Esophagus (tissue), 2 donors: ENCODE results near the gene E2F6. TPM values are rescaled to one million over a fixed set of nuclear protein-coding genes. Genes with fewer than 3 reads are reported as not detected.

Source experiments
- H3K27ac ChIP-seq, 2 donors: one replicate each; pipeline ENCODE4 v1.5.1; 2013; ENCODE audit warnings: low read depth in 2 of 2, mild to moderate bottlenecking in 2 of 2, inconsistent platforms in 1 of 2, low read length in 1 of 2, moderate library complexity in 1 of 2
- H3K27me3 ChIP-seq, 2 donors: one replicate each; pipeline ENCODE4 v1.6.1; 2013; ENCODE audit warnings: low read length in 2 of 2, control low read depth in 1 of 2, mild to moderate bottlenecking in 1 of 2; ENCODE audit not compliant: insufficient read depth in 2 of 2, control insufficient read depth in 1 of 2
- H3K36me3 ChIP-seq, 2 donors: one replicate each; pipeline ENCODE4 v1.6.1; 2013; ENCODE audit warnings: low read length in 1 of 2; ENCODE audit not compliant: control insufficient read depth in 2 of 2, insufficient read depth in 2 of 2
- H3K4me1 ChIP-seq, 2 donors: one replicate each; pipeline ENCODE4 v1.6.1; 2013; ENCODE audit warnings: low read length in 1 of 2; ENCODE audit not compliant: control insufficient read depth in 2 of 2, insufficient read depth in 2 of 2
- H3K4me3 ChIP-seq, 2 donors: one replicate each; pipeline ENCODE4 v1.5.1; 2013; ENCODE audit warnings: low read length in 2 of 2, mild to moderate bottlenecking in 2 of 2, low read depth in 1 of 2, moderate library complexity in 1 of 2
- H3K9me3 ChIP-seq, 2 donors: one replicate each; pipeline ENCODE4 v1.6.1; 2013; ENCODE audit warnings: mild to moderate bottlenecking in 2 of 2, low read depth in 1 of 2, low read length in 1 of 2, moderate library complexity in 1 of 2; ENCODE audit not compliant: control insufficient read depth in 2 of 2, insufficient read depth in 1 of 2
- WGBS, 2 donors: extraction: QIAGEN DNeasy Blood & Tissue Kit; methylation state at CpG; one replicate each; pipeline ENCODE4 v1.1.7; 2013; 5-methylcytosine and 5-hydroxymethylcytosine counted together
- polyA plus RNA-seq, 2 donors: library from polyadenylated mRNA; stranded (reverse); fragments of 200-250 nt; gene quantifications; one replicate each; pipeline ENCODE4 v1.2.3, GENCODE V29; 2013
- donor health status: healthy with polysubstance abuse.
- donor health status: Bipolar disorder and iron deficiency.

E2F6 gene
- polyA plus RNA-seq, 2 donors: 4.2 to 4.9 TPM

DNA sequence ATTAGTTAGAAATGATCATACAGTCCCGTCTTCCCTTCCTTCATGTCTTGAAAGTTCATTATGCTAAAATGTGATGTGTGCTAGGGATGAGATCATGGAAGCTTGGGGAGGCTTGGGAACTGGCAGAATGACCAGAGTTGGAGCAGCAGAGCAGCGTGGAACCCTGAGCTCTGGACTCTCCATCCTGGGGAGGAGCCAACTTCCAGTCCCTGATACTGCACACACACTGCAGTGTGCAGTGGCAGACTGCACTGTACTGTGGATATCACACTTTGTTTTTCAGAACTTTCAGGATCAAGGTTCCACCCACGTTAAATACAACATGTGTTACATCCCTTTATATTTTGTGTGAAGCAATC, 40.6 kb upstream of the E2F6 start:
- 52 to 66% methylated on average over 3 of the region's 3 CpGs for WGBS, 2 donors
- no peaks in the 10 kb centered on the region for H3K36me3 ChIP-seq
- H3K4me1 ChIP-seq: no peaks in the 10 kb centered on the region
- no peak overlapping the region for H3K27ac ChIP-seq
- H3K4me3 ChIP-seq: no peak overlapping the region
- H3K27me3 ChIP-seq: no peaks in the 10 kb centered on the region
- H3K9me3 ChIP-seq: peaks cover 0 to 6% of the 10 kb centered on the region in 2 donors

- H3K4me1 ChIP-seq: no peaks in the 10 kb centered on the region
- H3K4me3 ChIP-seq: no peak overlapping the region
- no peaks in the 10 kb centered on the region for H3K27me3 ChIP-seq
- no peak overlapping the region for H3K27ac ChIP-seq
- peaks cover 0 to 6% of the 10 kb centered on the region in 2 donors for H3K9me3 ChIP-seq
- 60 to 78% methylated on average over 11 of the region's 11 CpGs for WGBS, 2 donors
- H3K36me3 ChIP-seq: no peaks in the 10 kb centered on the region
These were observed 40.0 kb upstream of the E2F6 start for GRCh38 chr2:11505652-11506610.

- Histone ChIP-seq H3K9me3 (peaks cover 0 to 6% of the 10 kb centered on the region in 2 donors), H3K4me3 (no peak overlapping the region), H3K4me1 (no peaks in the 10 kb centered on the region), H3K36me3 (no peaks in the 10 kb centered on the region), H3K27me3 (no peaks in the 10 kb centered on the region), H3K27ac (no peak overlapping the region)
- 65 to 69% methylated on average over 8 of the region's 8 CpGs for WGBS, 2 donors
These were observed 37.5 kb upstream of the E2F6 start for GRCh38 chr2:11503354-11503927.

GRCh38 chr2:11502740-11503292, 36.9 kb upstream of the E2F6 start:
- Histone ChIP-seq H3K36me3 (no peaks in the 10 kb centered on the region), H3K4me1 (no peaks in the 10 kb centered on the region), H3K4me3 (no peak overlapping the region), H3K27me3 (no peaks in the 10 kb centered on the region), H3K27ac (no peak overlapping the region), H3K9me3 (peaks cover 0 to 6% of the 10 kb centered on the region in 2 donors)
- WGBS, 2 donors: 81 to 82% methylated on average over 4 of the region's 4 CpGs

DNA sequence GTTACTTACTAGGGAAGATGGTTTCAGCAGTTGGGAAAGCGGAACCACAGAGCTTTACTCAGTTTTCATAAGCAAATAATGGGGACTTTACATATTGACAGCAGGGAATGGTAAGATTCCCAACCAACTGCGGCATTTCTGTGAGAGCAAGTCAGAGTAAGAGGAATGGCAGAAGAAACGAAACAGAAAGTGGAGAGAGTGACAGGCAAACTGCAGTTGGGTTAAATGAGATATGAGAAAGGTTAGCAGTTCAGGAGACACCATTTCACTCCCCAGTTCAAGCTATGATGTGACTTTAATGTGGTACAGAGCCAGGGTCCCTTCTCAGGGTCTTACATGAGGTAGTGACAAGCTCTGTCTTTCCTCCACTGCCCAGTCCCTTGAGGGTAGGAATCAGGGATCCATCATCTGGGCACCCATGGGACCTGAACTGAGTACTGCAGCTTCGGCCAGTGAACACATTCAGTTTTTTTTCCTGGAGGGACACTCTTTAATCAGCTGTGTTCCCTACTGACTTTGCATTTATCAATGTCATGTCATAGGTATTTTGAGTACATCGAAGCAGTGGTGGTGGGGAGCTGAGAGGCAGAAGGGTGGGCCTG, 34.8 kb upstream of the E2F6 start:
- no peak overlapping the region for H3K4me3 ChIP-seq
- WGBS, 2 donors: 77 to 84% methylated on average over 5 of the region's 5 CpGs
- H3K9me3 ChIP-seq: peaks cover 0 to 6% of the 10 kb centered on the region in 2 donors
- no peaks in the 10 kb centered on the region for H3K27me3 ChIP-seq
- H3K27ac ChIP-seq: no peak overlapping the region
- no peaks in the 10 kb centered on the region for H3K4me1 ChIP-seq
- no peaks in the 10 kb centered on the region for H3K36me3 ChIP-seq

- 57 to 59% methylated on average over 4 of the region's 4 CpGs for WGBS, 2 donors
- Histone ChIP-seq H3K27me3 (no peaks in the 10 kb centered on the region), H3K27ac (no peak overlapping the region), H3K4me1 (no peaks in the 10 kb centered on the region), H3K9me3 (peaks cover 0 to 6% of the 10 kb centered on the region in 2 donors), H3K4me3 (no peak overlapping the region), H3K36me3 (no peaks in the 10 kb centered on the region)
These were observed 33.3 kb upstream of the E2F6 start for GRCh38 chr2:11499081-11499743.

DNA sequence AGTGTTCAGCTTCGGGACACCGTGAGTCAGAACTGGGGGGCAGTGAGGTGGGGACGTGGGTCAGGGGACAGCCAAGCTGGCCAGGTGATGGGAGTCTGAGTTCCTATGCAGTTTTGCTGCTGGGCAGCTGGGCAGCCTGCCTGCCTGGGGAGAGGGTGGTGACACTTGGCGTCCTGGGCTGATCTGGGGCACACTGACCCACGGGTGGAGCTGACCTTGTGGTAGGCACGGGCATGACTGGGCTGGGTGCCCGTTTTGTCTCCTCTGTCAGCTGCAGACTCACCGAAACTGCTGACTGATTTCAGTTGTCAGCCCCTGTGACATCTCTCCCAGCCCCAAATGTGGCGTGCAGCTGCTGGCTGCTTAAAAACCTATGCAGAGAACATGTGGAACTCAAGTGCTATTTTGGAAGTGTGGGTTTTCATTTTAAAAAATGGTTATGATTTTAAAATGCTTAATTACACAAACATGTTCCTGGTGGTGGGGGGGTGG, 32.6 kb upstream of the E2F6 start:
- no peak overlapping the region for H3K27ac ChIP-seq
- no peaks in the 10 kb centered on the region for H3K36me3 ChIP-seq
- no peak overlapping the region for H3K4me3 ChIP-seq
- no peaks in the 10 kb centered on the region for H3K27me3 ChIP-seq
- no peaks in the 10 kb centered on the region for H3K4me1 ChIP-seq
- 34 to 38% methylated on average over 9 of the region's 9 CpGs for WGBS, 2 donors
- H3K9me3 ChIP-seq: peaks cover 0 to 6% of the 10 kb centered on the region in 2 donors

DNA sequence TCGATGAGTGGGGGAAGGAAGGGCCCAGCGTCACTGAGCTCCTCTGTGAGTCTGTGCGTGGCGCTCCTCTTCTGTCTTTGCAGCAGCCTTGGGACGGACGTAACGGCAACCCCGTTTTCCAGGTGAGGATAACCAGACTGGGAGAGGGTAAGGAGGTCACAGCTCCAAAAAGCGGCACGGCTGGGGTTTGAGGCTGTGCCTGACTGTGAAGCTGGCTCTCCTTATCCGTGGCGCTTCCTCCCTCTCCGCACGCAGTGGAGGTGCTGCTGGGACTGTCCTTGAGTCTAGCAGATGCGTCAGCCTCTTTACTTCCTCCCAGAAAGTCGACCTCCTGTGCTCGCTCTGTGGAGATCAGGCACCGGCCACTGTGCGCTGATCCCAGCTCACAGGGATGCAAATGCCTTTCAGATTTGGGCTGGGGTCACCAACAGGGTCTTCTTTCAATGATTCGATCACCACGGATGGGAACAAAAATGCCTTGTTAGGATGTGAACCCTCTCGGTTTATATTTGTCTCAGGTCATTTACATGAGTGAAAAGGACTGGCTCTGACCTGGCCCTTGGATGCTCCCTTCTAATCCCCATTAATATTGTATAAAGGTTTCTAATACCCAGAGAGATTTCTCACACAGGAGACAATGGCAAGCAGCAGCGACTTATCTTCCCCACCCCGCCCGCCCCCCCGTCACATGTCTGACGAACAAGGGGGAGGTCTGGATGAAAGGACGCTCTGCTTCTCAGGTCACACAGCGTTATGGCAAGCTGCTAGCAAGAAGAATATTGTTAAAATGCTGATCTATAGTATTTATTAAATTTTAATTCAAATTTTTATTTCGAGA, 30.1 kb upstream of the E2F6 start:
- WGBS, 2 donors: 56 to 62% methylated on average over 30 of the region's 30 CpGs
- Histone ChIP-seq H3K36me3 (no peaks in the 10 kb centered on the region), H3K9me3 (no peaks in the 10 kb centered on the region), H3K27me3 (no peaks in the 10 kb centered on the region), H3K4me1 (no peaks in the 10 kb centered on the region), H3K27ac (no peak overlapping the region), H3K4me3 (no peak overlapping the region)
